RPMI7951 (cell line): Measurements from ENCODE around the gene ZFHX3. TPM values are rescaled to one million over a fixed set of nuclear protein-coding genes. Genes with fewer than 3 reads are reported as not detected.

Experiments
- DNase-seq: peaks from one replicate; pipeline ENCODE4 v3.0.0-alpha.2; 2012; ENCODE audit warnings: low read depth
- total RNA-seq: library from RNA; depleted of rRNA; stranded (reverse); fragments of >200 nt; shearing (Covaris generic); gene quantifications from 2 replicates; pipeline ENCODE4 v1.2.3, GENCODE V29; 2014

The ZFHX3 gene
- total RNA-seq, 1 experiment from 2014 or later, result 2.2 TPM

DNA sequence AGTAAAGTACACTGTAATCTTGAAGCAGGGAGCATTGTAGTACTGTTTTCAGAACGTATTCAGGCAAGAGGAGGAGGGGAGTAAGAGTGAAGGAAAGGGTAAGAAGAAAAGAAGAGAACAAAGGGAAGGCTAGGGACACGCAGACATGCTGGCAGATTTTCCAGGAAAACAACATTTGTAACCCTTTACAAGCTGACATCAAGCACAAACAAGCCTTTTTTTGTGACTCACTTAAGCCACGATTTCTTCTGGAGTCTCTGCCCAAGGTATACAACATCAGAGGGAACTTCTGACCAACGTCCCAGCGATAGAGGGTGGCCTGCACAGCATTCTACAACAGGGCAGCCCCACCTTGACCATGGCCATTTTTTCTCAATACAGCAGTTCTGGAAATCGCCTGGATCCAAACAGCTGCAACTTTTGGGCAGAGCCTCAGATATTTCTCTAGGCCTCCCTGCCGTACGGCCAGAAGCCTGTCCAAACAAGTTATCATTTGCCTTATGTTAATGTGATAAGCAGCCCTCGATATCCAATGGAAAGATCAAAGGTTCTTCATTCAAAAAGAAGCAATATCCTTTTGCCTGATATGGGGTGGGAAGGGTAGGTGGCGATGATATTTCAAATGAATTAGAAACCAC lies 247.3 kb downstream of the ZFHX3 start:
- DNase-seq, result no peak

DNA sequence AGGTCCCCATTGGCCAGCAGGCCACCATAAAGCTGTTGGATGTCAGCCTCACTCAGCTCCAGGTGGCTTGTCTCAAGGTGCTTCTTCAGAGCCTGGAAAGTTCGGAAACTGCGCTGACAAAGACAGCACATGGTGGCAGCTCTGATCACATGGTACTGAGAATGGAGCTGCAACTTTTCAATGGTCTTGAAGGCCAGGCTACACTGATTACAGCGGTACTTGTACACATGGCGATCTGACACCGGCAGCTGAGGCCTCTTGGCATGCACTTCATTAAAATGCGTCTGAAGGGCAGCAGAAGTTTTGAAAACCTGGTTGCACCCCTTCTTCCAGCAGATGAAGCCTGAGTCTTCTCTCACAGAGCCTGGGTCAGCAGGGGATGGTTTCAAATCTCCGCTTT lies 249.7 kb downstream of the ZFHX3 start:
- DNase-seq, result no peak

DNA sequence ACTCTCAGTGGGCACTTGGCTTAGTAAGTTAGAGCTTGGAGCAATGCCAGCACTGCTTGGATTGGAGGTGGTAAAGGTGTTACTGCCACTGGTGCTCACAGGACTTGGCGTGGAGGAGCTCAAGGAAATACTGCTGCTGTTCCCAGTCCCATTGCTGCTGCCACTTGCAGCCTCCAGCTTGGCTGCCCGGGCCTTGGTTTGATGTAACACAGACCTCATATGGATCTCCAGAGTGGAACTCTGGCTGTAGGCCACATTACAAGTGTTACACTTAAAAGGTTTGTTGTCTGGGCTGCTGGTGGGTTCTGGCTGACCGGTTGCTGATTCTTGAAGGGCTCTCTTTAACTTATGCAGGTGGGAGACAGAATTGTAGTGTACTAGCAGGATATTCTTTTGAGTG lies 250.3 kb downstream of the ZFHX3 start:
- DNase-seq, result no peak

DNA sequence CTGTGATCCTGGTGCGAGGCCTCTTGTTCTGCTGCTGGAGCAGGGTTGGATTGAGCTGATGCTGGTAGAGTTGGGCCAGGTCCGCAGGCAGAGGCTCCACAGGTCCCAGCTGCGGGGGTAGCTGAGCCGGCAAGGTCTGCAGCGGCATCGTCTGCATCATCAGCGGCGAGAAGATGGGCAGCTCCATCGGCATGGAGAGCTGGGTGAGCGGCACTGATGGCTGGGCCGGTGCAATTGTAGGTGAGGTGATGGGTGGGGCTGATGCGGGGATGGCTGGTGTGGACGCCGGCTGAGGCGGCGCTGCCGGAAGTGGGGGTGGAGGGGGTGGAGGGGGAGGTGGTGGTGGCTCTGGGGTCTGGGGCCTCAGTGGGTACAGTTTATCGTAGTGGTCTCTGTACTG lies 251.7 kb downstream of the ZFHX3 start:
- DNase-seq, result no peak

DNA sequence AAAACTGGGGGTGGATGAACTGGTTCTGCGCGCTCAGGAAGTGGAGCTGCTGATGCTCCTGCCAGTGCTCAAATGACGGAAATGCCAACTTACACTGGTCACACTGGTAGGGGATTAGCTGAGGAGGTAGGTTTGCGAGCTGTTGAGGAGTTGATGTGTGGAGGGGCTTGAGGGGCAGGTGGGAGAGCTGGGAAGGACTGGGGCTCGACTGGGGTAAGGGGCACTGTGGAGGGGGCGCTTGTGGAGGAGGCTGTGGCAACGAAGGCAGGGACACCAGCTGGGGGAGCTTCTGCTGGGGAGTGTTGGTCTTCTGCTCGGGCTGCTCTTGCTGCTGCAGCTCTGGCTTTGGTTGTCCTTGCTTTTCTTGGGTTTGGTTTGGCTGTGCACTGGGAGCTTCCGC lies 252.9 kb downstream of the ZFHX3 start:
- DNase-seq, result no peak

DNA sequence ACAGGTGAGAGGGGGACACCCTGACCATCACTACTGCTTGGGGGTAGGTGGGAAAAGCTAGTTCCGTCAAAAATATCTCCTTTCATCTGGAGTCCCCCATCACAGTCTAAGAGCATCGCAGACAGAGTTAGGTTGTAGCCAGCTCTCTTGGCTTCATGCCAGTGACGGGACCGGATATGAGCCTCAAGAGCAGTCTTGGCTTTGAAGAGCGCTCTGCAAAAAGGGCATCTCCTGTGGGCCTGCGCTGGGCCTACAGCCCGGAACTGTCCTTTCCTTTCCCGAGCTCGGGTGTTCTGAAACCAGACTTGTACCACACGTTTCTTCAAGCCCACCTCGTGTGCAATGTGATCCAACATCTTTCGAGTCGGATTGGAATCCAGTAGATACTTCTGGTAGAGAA lies 253.6 kb downstream of the ZFHX3 start:
- DNase-seq, result no peak

DNA sequence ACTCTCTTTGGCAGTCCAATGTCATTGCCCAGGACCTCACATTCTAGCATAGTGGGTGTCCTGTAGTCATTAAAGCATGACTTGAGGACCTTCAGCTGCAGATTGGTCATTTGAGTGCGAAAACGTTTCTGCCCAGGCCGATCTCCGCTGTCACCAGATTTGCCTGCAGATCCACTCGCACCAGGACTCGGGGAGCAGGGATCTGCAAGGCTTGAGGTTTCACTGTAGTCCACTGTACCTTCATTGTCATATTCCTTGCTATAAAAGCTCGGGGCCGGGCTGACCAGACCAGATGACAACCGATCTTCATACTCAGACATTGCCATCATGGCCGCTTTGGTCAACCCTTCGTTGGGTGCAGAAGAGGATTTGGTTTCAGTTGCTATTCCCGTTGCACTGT lies 254.2 kb downstream of the ZFHX3 start:
- no peak for DNase-seq

DNA sequence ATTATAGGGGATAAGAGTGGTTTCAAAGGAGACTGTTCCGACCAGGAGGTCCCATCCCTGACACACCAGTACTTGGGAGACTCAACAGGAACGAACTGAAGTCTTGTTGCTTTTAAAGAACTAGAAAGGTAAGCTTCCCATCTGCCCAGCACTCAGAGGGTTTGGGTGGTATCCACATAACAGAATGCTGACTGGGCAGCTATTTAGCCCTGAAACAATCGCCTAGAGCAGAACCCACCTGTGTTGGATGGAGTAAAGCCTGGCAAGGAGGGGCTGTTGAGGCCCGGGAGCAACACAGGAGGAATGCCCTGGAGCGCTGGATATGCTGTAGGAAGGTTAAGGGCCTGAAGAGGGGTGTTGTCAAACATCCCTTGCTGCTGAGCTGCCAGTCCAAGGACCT lies 254.9 kb downstream of the ZFHX3 start:
- no peak for DNase-seq

DNA sequence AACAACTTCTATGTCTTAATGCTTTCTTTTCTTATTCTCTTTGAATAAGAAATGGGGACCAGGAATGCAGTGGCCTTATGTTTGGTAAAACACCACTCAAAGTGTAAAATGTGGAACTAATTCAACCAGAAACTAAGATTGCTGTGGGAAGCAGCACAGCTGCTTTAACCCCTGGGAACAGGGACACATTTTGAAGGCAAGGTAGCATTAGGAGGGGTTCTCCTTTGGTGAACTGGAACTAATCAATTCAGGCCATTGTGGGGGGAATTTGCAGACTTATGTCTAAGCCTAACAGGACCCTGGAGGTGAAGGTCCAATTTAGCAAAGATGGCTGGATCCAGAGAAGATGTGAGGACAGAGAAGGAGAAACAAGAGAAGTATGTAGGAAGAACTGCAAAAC lies 256.1 kb downstream of the ZFHX3 start:
- DNase-seq, result no peak

DNA sequence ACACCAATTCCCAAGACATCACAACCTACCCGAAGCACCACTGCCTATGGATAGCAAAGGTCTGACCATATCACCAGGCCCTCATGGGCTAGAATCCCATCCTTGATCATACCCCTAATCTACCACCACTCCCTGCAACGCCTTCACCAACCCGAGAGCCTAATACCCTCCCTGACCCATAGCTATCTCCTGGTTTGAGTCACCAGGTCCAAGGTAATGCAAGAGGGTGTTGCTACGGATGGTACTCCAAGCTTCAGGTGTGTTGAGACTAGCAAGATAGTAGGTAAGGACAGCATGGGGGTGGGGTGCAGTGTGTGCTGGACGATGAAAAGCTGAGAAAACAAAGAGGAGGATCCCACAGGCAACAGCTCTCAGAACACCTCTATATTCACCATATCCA lies 258.0 kb downstream of the ZFHX3 start:
- DNase-seq, result no peak

DNA sequence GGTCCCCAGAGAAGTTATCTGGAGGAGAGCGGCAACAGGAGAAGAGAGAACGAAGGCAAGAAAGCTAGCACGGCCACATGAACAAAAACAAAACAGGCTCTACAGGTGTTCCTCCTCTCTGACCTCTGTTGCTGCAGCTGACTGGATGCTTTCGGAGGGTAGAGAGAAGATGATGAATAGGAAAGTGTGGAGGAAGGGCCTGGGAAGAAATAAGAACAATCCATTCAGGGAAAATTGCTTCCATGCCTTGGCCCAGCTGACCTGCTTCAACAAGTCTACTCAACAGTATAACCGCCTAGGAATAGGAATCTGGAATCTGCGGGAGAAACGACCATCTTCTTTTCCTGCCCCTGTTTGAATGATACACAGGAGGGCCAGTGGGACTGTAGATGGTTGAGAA lies 258.5 kb downstream of the ZFHX3 start:
- no peak for DNase-seq

DNA sequence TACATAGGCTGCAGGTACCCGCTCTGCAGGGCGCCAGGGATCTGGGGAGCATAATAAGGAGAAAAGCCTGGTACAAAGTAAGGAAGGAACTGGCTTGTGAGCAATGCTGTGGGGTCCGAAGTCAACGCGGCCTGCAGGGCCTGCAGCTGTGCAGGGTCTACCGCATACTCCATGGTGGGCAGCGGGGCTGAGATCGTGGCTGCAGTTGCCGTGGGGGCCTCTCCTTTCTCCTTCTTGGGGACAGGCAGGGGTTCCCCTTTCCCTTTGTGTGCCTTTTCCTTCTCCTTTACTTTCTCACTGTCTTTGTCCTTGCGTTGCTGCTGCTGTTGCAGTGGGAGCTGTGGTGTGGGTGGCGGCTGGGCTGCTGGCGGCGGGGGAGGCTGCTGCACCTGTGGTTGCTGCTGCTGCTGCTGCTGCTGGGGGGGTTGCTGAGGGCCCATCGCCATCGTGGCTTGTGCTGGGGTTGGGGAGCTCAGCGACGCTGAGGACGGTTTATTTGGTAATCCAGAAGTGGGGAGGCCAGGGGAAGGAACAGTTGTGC lies 259.6 kb downstream of the ZFHX3 start:
- DNase-seq, result no peak

DNA sequence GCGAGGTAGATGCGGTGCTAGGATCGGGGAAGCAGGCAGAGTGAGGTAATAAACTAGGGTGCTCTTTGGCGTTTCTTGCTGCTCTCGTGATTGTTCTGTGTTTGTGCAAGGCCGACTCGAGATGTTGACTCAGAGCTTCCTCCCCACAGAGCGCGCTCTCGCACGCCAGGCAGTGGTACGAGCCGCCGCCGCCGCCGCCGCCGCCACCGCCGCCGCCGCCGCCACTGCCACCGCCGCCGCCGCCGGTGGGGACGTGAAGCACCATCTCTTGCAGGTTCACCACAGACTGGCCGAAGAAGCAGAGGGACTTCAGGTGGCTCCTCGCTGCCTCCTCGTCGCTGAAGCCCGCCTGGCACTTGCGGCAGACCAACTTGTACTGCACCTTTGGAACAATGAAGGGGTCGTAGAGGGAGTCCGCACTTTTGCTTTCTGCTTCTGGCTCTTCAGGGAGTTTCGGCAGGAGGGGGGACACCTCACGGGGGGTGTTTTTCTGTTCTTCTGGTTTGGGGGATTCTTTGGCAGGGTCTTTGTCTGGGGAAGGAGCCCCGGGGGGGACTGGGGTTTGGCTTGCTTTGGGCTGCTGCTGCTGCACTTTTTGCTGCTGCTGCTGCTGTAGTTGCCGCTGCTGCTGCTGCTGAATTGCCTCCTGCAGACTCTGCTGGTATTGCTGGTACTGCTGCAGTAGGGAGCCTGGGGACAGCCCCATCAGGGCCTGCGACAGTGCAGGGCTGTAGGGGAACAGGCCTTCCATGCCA lies 260.2 kb downstream of the ZFHX3 start:
- DNase-seq, result peak; percentile 83

DNA sequence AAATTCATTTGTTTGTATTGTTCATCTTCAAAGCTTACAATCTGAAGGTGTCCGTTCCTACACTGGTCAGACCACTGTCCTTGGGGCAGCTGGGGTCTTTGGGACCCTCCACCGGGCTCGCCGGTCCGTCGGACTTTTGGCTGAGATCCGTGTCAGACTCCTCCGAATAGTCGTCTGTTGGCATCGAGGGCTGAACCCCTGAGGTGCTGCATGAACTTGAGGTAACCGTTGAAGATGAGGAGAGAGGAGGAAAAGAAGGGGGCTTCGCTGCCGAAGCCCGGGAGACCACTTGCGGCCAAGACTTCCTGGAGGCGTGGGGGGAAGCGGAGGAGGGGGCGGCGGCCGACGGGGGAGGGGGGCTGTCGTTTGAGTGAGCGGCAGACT lies 260.8 kb downstream of the ZFHX3 start:
- DNase-seq, result no peak

DNA sequence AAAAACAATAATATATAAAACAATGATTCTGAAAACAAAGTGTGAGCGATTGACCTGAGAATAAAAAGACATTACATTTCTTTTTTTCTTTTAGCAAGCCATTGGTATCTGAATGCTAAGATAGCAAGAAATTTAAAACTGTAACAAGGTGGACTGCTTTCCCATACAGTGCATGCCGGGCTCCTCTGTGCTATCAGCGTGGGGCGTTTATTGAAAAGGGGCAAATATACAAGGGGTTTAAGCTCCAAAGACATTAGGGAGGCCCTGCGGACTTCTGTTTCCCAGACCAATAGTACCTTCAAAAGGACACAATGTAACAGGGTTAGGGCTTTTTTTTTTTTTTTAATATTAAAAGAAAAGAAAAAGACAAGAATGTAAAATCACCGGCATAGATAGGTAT lies 261.3 kb downstream of the ZFHX3 start:
- no peak for DNase-seq

DNA sequence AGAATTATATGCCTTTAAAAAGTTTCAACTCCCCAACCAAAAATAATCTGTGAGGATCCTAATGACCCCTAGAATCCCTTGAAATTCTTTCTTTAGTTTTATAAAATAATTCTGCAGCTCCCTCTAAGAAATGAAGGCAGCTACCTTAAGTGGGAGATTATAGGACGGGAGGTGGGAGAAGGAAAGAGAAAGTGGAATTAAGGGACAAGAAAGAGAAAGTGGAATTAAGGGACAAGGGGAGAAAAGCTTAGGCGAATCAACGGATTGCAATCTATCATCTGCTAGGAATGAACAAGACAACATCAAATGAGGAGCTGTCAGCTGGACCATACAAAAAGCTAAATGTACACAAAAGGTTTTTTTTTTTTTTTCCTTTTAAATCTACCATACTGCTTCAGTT lies 262.0 kb downstream of the ZFHX3 start:
- peak; percentile 43 for DNase-seq

DNA sequence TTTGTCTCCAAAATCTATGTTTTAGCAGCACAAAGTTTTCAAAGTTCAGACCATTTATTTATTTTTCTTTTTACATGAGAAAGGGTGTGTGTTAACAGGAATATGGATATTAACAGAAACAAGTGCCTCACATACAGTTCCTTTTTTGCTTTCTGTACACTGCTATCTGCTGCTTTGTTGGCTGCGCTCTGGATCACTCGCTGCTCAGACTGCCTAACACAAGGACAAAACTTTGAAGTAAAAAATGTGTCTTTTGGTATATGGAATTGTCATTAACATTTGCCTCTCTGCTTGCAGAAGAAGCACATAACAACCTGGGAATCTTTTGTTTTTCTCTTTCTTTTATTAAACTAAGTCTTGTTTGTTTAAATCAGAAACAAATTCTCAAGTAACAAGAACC lies 262.8 kb downstream of the ZFHX3 start:
- no peak for DNase-seq

DNA sequence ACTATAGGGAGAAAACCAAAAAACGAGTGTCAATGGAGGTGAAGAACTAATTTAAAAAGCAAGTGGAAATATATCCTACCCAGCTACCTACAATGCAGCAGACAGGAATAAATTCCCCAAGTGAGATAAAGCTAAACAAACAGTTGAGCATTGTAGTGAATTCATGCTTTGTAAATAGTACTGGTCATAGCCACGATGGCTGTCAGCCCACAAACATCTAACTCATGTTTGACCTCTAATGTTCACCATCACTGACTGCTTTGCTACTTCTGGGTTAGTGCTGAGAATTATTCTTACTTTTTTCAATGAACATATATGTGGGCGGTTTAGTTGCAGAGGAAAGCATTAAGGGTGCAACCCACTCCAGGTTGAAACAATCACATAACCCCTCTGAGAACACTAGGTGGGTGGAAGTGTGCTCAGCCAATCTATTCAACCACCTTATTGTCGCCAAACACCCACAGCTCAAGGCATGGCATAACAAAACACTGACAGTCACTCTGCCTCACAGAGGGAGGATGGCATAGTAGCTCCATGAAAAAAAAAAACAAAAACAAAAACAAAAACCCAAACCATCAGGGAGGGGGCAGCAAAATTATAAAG lies 264.1 kb downstream of the ZFHX3 start:
- DNase-seq, result no peak

DNA sequence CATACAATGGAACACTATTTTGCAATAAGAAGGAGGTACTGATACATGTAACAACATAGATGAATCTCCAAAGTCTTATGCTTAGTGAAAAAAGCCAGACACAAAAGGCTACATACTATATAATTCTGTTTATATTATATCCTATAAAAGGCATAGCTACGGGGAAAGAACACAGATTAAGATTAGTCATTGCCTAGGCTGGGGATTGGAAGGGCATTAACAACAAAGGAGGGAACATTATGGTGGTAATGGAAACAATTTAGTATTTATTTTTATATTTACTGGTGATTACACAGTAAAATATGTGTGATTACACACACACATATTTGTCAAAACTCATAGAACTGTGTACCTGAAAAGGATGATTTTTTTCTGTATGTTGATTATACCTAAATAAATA lies 278.1 kb downstream of the ZFHX3 start:
- no peak for DNase-seq

DNA sequence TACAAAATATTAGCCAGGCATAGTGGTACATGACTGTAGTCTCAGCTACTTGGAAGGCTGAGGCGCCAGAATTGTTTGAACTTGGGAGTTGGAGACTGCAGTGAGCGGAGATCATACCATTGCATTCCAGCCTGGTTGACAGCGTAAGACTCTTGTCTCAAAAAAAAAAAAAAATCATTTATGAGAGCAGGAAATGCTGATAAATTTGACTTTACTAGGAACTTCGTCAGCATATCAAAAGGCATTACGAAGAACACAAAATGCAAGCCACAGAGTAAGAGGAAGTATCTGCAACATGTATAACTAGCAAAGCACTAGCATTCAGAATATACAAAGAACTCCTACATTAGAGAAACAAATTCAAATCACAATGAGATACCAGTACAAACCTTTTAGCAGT lies 279.3 kb downstream of the ZFHX3 start:
- DNase-seq, result no peak

DNA sequence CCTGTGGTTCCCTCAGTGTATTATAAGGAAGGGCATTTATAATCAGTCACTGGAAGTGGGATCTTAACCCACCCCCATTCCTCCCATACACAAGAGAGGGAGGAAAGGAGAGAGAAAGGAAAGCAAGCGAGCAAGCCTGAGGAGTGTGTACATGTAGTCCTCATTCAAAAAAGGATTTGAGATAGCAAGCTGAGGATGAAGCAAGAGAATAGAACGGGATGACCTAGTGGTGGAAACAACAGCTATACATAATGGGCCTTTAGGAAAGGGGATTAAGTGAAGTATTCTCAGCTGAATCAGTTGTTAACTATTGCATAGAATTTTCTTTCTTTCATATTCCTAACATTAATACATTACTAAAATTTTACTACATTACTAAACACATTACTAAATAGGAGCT lies 281.4 kb downstream of the ZFHX3 start:
- no peak for DNase-seq

DNA sequence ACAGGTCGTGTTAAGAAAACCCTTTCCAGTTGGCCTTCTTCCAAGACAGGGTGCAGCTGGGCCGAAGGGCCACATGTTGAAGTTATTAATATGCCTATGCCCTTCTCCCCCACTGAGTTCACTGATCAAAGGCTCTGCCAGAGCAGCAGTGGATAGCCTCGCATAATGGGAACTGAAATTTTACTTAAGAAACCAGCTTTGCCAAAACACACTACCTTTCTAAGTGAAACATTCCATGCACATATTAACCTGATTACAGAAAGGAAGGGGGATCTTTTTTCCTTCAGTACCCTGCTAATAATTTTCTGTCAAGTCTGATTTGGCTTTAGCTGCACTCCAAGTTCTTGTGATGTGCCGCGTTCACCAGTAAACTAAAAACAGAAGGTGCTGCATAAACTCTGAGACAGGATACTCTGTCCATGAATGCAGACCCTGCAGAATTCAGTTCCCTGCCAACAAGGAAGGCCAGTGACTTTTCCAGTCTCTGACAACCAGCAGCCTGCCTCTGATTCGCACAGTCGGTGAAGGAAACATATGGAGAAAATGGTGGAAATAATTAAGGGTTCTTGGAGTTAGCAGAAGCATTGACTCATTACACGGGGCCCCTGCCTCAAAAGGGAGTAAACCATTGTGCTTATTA lies 283.8 kb downstream of the ZFHX3 start:
- no peak for DNase-seq

DNA sequence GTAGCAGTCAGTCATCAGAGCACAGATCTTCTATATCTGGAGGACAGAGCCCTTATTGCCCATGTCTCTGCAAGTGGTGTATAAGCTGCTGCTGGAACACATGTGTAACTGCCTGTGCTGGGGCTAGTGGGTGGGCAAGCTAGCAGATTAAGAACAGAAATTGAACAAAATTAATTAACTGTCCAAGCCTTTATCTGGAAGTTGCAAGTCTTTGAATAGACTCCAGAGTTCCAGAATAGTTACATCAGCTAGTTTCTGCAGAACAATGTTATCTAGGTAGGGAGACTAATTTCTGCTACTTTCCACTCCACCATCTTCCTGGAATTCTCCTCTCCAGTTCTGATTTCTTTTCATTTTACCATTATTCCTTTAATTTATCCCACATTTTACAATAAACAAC lies 287.3 kb downstream of the ZFHX3 start:
- no peak for DNase-seq
